ENCODE measurements around the gene MBOAT2.

DNA sequence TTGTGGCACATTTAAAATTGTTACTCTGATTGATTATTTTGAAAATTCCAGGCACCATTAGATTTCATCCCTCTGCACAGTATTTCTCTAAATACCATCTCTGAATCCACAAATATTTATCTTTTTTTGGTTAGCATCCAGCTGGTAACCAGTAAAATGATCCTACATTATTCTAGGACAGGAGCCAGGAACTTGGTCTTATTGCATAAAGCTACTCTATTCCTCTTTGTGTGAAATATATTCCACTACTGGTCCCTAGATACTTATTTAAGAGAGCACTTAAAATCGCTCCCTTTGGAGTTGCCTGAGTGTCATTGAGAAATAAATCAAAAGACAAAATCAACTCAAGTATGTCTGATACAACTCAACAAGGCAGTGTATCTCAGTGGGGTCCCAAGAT, 7.4 kb upstream of the MBOAT2 start:
- TF ChIP-seq, protein P1, sequence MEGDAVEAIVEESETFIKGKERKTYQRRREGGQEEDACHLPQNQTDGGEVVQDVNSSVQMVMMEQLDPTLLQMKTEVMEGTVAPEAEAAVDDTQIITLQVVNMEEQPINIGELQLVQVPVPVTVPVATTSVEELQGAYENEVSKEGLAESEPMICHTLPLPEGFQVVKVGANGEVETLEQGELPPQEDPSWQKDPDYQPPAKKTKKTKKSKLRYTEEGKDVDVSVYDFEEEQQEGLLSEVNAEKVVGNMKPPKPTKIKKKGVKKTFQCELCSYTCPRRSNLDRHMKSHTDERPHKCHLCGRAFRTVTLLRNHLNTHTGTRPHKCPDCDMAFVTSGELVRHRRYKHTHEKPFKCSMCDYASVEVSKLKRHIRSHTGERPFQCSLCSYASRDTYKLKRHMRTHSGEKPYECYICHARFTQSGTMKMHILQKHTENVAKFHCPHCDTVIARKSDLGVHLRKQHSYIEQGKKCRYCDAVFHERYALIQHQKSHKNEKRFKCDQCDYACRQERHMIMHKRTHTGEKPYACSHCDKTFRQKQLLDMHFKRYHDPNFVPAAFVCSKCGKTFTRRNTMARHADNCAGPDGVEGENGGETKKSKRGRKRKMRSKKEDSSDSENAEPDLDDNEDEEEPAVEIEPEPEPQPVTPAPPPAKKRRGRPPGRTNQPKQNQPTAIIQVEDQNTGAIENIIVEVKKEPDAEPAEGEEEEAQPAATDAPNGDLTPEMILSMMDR (IDR thresholded peaks at IDR 0.05; ENCODE audit: insufficient read depth, low read length), result no peak
- TF ChIP-seq POLR2AphosphoS5 (IDR thresholded peaks at IDR 0.05; ENCODE audit: low read depth) (no peak), GABPA (IDR thresholded peaks at IDR 0.05; ENCODE audit: low read depth) (no peak)
- TF ChIP-seq, protein P2, sequence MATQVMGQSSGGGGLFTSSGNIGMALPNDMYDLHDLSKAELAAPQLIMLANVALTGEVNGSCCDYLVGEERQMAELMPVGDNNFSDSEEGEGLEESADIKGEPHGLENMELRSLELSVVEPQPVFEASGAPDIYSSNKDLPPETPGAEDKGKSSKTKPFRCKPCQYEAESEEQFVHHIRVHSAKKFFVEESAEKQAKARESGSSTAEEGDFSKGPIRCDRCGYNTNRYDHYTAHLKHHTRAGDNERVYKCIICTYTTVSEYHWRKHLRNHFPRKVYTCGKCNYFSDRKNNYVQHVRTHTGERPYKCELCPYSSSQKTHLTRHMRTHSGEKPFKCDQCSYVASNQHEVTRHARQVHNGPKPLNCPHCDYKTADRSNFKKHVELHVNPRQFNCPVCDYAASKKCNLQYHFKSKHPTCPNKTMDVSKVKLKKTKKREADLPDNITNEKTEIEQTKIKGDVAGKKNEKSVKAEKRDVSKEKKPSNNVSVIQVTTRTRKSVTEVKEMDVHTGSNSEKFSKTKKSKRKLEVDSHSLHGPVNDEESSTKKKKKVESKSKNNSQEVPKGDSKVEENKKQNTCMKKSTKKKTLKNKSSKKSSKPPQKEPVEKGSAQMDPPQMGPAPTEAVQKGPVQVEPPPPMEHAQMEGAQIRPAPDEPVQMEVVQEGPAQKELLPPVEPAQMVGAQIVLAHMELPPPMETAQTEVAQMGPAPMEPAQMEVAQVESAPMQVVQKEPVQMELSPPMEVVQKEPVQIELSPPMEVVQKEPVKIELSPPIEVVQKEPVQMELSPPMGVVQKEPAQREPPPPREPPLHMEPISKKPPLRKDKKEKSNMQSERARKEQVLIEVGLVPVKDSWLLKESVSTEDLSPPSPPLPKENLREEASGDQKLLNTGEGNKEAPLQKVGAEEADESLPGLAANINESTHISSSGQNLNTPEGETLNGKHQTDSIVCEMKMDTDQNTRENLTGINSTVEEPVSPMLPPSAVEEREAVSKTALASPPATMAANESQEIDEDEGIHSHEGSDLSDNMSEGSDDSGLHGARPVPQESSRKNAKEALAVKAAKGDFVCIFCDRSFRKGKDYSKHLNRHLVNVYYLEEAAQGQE (IDR thresholded peaks at IDR 0.05; ENCODE audit: insufficient replicate concordance, low read depth), result no peak

All from HL-60 (cell line).